Endothelial cell of umbilical vein (primary cell): ENCODE results near the gene MPC2. TPM values are rescaled to one million over a fixed set of nuclear protein-coding genes. Genes with fewer than 3 reads are reported as not detected.

Experiments
- BruUV-seq: library from RNA; stranded (reverse); fragments of 400-500 nt; replicated peaks from 2 replicates; lab custom pipeline; 2021; lab: Mats Ljungman, UMichigan
- CTCF ChIA-PET: fragments of 300-600, 350-600 bp; sonication (Branson Sonifier 250); formaldehyde crosslinking; loops from one replicate; lab custom pipeline; 2021; ENCODE audit warnings: antibody characterized with exemption, inconsistent platforms; lab: Charles Lee
- POLR2A ChIA-PET: fragments of 300-600, 350-600 bp; sonication (Branson Sonifier 250); formaldehyde crosslinking; loops from one replicate; lab custom pipeline; 2021; ENCODE audit warnings: antibody characterized with exemption, inconsistent platforms; lab: Charles Lee
- DNase-seq: peaks from one replicate; pipeline ENCODE4 v3.0.0-alpha.2; 2011; ENCODE audit warnings: low read depth, low spot score
- FAIRE-seq: peaks from 2 replicates; lab custom pipeline; 2011; peaks lifted over from hg19 to GRCh38; lab: Jason Lieb, UNC
- H2AFZ ChIP-seq: 2 replicates; pipeline ENCODE4 v1.6.0; 2012; ENCODE audit warnings: low read depth, low read length, control low read depth, inconsistent platforms
- H3K27ac ChIP-seq: 2 replicates; pipeline ENCODE4 v1.5.1; 2011; ENCODE audit warnings: low read depth, mild to moderate bottlenecking, control low read depth, low read length, moderate library complexity; ENCODE audit not compliant: insufficient read depth
- H3K27me3 ChIP-seq, 2 experiments: 2 replicates each; pipeline versions ENCODE4 v1.6.0 to v1.6.1; 2011; ENCODE audit warnings: low read length in 2 of 2, mixed read lengths in 1 of 2; ENCODE audit not compliant: control insufficient read depth in 2 of 2, insufficient read depth in 2 of 2
- H3K36me3 ChIP-seq, 2 experiments: 2 replicates in 1 of 2; 3 replicates in 1 of 2; pipeline ENCODE4 v1.5.1; 2011; ENCODE audit warnings: low read length in 2 of 2, mild to moderate bottlenecking in 1 of 2, moderate library complexity in 1 of 2; ENCODE audit not compliant: control insufficient read depth in 2 of 2, insufficient read depth in 2 of 2; ENCODE audit errors: extremely low read depth in 1 of 2
- H3K4me1 ChIP-seq: 3 replicates; pipeline ENCODE4 v1.5.1; 2011; ENCODE audit warnings: mild to moderate bottlenecking, low read length; ENCODE audit not compliant: control insufficient read depth, insufficient read depth; ENCODE audit errors: extremely low read depth
- H3K4me2 ChIP-seq: 2 replicates; pipeline ENCODE4 v1.6.1; 2011; ENCODE audit warnings: low read length, control low read depth, mixed read lengths; ENCODE audit not compliant: insufficient read depth
- H3K4me3 ChIP-seq, 3 experiments: fragments of 200-600 bp in 1 of 3; sonication (generic), shearing (Covaris generic) in 1 of 3; replicated peaks in 1 of 3; 2 replicates each; pipeline ENCODE4 v1.5.1; 2011 to 2016; ENCODE audit warnings: control low read depth in 3 of 3, low read length in 3 of 3, mild to moderate bottlenecking in 2 of 3, inconsistent platforms in 1 of 3, low read depth in 1 of 3, moderate library complexity in 1 of 3; ENCODE audit not compliant: insufficient read depth in 1 of 3
- H3K79me2 ChIP-seq: 2 replicates; pipeline ENCODE4 v1.6.0; 2012; ENCODE audit warnings: low read length, inconsistent platforms; ENCODE audit not compliant: control insufficient read depth, insufficient read depth
- H3K9ac ChIP-seq: replicated peaks from 2 replicates; pipeline ENCODE3; 2011; ENCODE audit warnings: low read length, control low read depth; ENCODE audit not compliant: insufficient read depth; ENCODE audit errors: extremely low read depth
- H3K9me1 ChIP-seq: replicated peaks from 3 replicates; pipeline ENCODE4 v1.6.0; 2011; ENCODE audit warnings: mild to moderate bottlenecking, low read length; ENCODE audit not compliant: control insufficient read depth, insufficient read depth; ENCODE audit errors: extremely low read depth
- H3K9me3 ChIP-seq: replicated peaks from 2 replicates; pipeline ENCODE4 v1.5.1; 2012; ENCODE audit warnings: low read length, inconsistent platforms; ENCODE audit not compliant: control insufficient read depth, insufficient read depth
- H4K20me1 ChIP-seq: replicated peaks from 2 replicates; pipeline ENCODE3; 2011; ENCODE audit warnings: mild to moderate bottlenecking, low read length; ENCODE audit not compliant: control insufficient read depth, insufficient read depth; ENCODE audit errors: extremely low read depth
- CTCF ChIP-seq, 2 donors: IDR thresholded peaks; 1 replicate in 1 of 2; 2 replicates in 1 of 2; pipeline ENCODE4 v1.5.1; 2011; ENCODE audit warnings: low read length in 2 of 2, mild to moderate bottlenecking in 2 of 2, moderate library complexity in 2 of 2, control low read depth in 1 of 2, inconsistent platforms in 1 of 2, low read depth in 1 of 2; ENCODE audit not compliant: insufficient read depth in 1 of 2; ENCODE audit errors: extremely low read depth in 1 of 2
- EZH2 ChIP-seq: IDR thresholded peaks from 2 replicates; pipeline ENCODE4 v1.6.1; 2012; ENCODE audit warnings: borderline replicate concordance, low read depth, mild to moderate bottlenecking, moderate library complexity, low read length, inconsistent platforms; ENCODE audit not compliant: severe bottlenecking
- FOS ChIP-seq: IDR thresholded peaks from 2 replicates; pipeline ENCODE4 v1.6.1; 2011; ENCODE audit warnings: mild to moderate bottlenecking, low read length, moderate library complexity, borderline replicate concordance; ENCODE audit not compliant: insufficient read depth
- GATA2 ChIP-seq: IDR thresholded peaks from 2 replicates; pipeline ENCODE4 v1.7.0; 2011; ENCODE audit warnings: low read depth, mild to moderate bottlenecking, moderate library complexity, mixed read lengths, low read length; ENCODE audit not compliant: insufficient read length, insufficient read depth
- JUN ChIP-seq: IDR thresholded peaks from 2 replicates; pipeline ENCODE4 v1.6.1; 2011; ENCODE audit warnings: borderline replicate concordance, low read depth; ENCODE audit not compliant: insufficient read length, insufficient read depth
- MAX ChIP-seq: IDR thresholded peaks from 2 replicates; pipeline ENCODE4 v1.6.1; 2011; ENCODE audit not compliant: insufficient read depth, insufficient read length
- MYC ChIP-seq: IDR thresholded peaks from one replicate; pipeline ENCODE4 v1.6.1; 2011; ENCODE audit warnings: mild to moderate bottlenecking, low read depth, low read length
- POLR2A ChIP-seq: IDR thresholded peaks from 2 replicates; pipeline ENCODE4 v1.6.1; 2012; ENCODE audit warnings: low read depth, mild to moderate bottlenecking, control low read depth, low read length
- POLR2AphosphoS5 ChIP-seq: IDR thresholded peaks from 2 replicates; pipeline ENCODE4 v1.6.1; 2012; ENCODE audit warnings: low read depth, mild to moderate bottlenecking, control low read depth, low read length, moderate library complexity; ENCODE audit not compliant: insufficient read depth
- dilution Hi-C: fragments of 300-500 bp; cut with MboI; formaldehyde crosslinking; loops from one replicate; pipeline ENCODE4 v1.15.0; 2019; ENCODE audit warnings: low sequenced_read_pairs; ENCODE audit not compliant: extremely low pct_ligation_motif_present
- intact Hi-C: fragments of 100-400 bp; cut with micrococcal nuclease; formaldehyde crosslinking; loops from one replicate; pipeline ENCODE4 v1.10.0; 2022
- polyA plus RNA-seq, 4 experiments: library from polyadenylated mRNA; depleted of rRNA in 3 of 4; stranded (reverse) in 3 of 4; unstranded in 1 of 4; fragments of >200 nt; gene quantifications; 2 replicates each; pipeline versions ENCODE4 v1.2.1 to v1.2.3, GENCODE V29; 2011 to 2012; ENCODE audit warnings: missing spikeins in 1 of 4
- total RNA-seq: library from RNA; stranded (reverse); gene quantifications from 2 replicates; pipeline ENCODE4 v1.2.3, GENCODE V29; 2021

Gene MPC2
- total and polyA plus RNA-seq, 2 donors (not counting 3 experiments of a cell fraction or from before 2014, with no cell fraction given): 14.9 to 35.8 TPM

GRCh38 chr1:167968569-167968968 is 31.7 kb upstream of the MPC2 start:
- H3K9ac ChIP-seq: no peak overlapping the region
- POLR2A ChIA-PET: no interaction called here
- H4K20me1 ChIP-seq: peaks cover 3% of the 10 kb centered on the region
- H3K27ac ChIP-seq: no peak overlapping the region
- H2AFZ ChIP-seq: no peak overlapping the region
- no peak overlapping the region for H3K4me2 ChIP-seq
- DNase-seq: no peak
- dilution Hi-C loops: no loop called here
- no peaks in the 10 kb centered on the region for H3K9me1 ChIP-seq
- no peaks in the 10 kb centered on the region for H3K36me3 ChIP-seq
- no peak for TF ChIP-seq MYC
- TF ChIP-seq JUN: no peak
- TF ChIP-seq FOS: no peak
- no peak for TF ChIP-seq POLR2AphosphoS5
- TF ChIP-seq POLR2A: no peak
- TF ChIP-seq CTCF (IDR thresholded peaks at IDR 0.05; ENCODE audit: extremely low read depth in 1 of 2, insufficient read depth in 1 of 2, low read depth in 1 of 2, low read length in 2 of 2): no peak
- no peak for TF ChIP-seq EZH2
- no peak for TF ChIP-seq GATA2
- no peak for TF ChIP-seq MAX
- CTCF ChIA-PET: no interaction called here
- no peaks in the 10 kb centered on the region for H3K27me3 ChIP-seq
- BruUV-seq: no TSS peak
- H3K79me2 ChIP-seq: no peaks in the 10 kb centered on the region
- no peaks in the 10 kb centered on the region for H3K9me3 ChIP-seq
- FAIRE-seq: no peak
- peaks cover 17% of the 10 kb centered on the region for H3K4me1 ChIP-seq
- H3K4me3 ChIP-seq: no peak overlapping the region
- intact Hi-C loops: loop anchor here (10.0 kb wide), 1 partner anchor 414 kb away; the partner anchor contains the start of gene CREG1
